ENCODE results near the gene PPP1R1B.

PPP1R1B gene

GRCh38 chr17:39635614-39636176 is 8.9 kb downstream of the PPP1R1B start:
- no peak for FAIRE-seq

- no peak for FAIRE-seq
These were observed 9.8 kb downstream of the PPP1R1B start for GRCh38 chr17:39636587-39636926.

- FAIRE-seq, result no peak
These were observed 10.4 kb downstream of the PPP1R1B start, which contains the start of gene STARD3 for GRCh38 chr17:39636927-39637736. Gene STARD3 (plus strand): TSS chr17:39637144. CDS start chr17:39653532, 16,388 bp downstream.

GRCh38 chr17:39638317-39638716 is 11.6 kb downstream of the PPP1R1B start:
- FAIRE-seq, result no peak

GRCh38 chr17:39639043-39639442 is 12.3 kb downstream of the PPP1R1B start:
- no peak for FAIRE-seq

- FAIRE-seq, result no peak
These were observed 13.1 kb downstream of the PPP1R1B start for GRCh38 chr17:39639566-39640458.

- no peak for FAIRE-seq
These were observed 13.9 kb downstream of the PPP1R1B start for GRCh38 chr17:39640591-39641031.

- FAIRE-seq, result no peak
These were observed 14.3 kb downstream of the PPP1R1B start for GRCh38 chr17:39641097-39641496.

- FAIRE-seq, result no peak
These were observed 15.1 kb downstream of the PPP1R1B start for GRCh38 chr17:39641883-39642282.

- no peak for FAIRE-seq
These were observed 15.7 kb downstream of the PPP1R1B start for GRCh38 chr17:39642291-39643074.

GRCh38 chr17:39643271-39643670 is 16.5 kb downstream of the PPP1R1B start:
- no peak for FAIRE-seq

GRCh38 chr17:39647256-39647655 is 20.5 kb downstream of the PPP1R1B start:
- no peak for FAIRE-seq

GRCh38 chr17:39648616-39649366 is 22.0 kb downstream of the PPP1R1B start:
- no peak for FAIRE-seq

GRCh38 chr17:39650121-39650579 is 23.4 kb downstream of the PPP1R1B start:
- no peak for FAIRE-seq

GRCh38 chr17:39651923-39652586 is 25.3 kb downstream of the PPP1R1B start:
- no peak for FAIRE-seq

GRCh38 chr17:39652587-39653315 is 26.0 kb downstream of the PPP1R1B start:
- FAIRE-seq, result no peak

GRCh38 chr17:39653316-39653661 is 26.5 kb downstream of the PPP1R1B start:
- FAIRE-seq, result no peak

GRCh38 chr17:39653662-39654331 is 27.0 kb downstream of the PPP1R1B start:
- no peak for FAIRE-seq

GRCh38 chr17:39655105-39655504 is 28.4 kb downstream of the PPP1R1B start:
- no peak for FAIRE-seq

GRCh38 chr17:39658346-39658745 is 31.6 kb downstream of the PPP1R1B start:
- no peak for FAIRE-seq
